SU-DHL-6 (cell line): Measurements from ENCODE around the gene MT1A.

Source experiments
- CTCF ChIP-seq: fragments of 200-600 bp; sonication (generic); IDR thresholded peaks from one replicate; pipeline ENCODE4 v1.5.1; 2017; ENCODE audit warnings: antibody characterized with exemption, mild to moderate bottlenecking, low read length, moderate library complexity; ENCODE audit not compliant: insufficient read depth, poor library complexity, severe bottlenecking
- EZH2phosphoT487 ChIP-seq: fragments of 200-600 bp; sonication (generic), shearing (Covaris generic); conservative IDR thresholded peaks from 2 replicates; pipeline ENCODE4 v1.6.1; 2018; ENCODE audit warnings: mild to moderate bottlenecking, antibody characterized with exemption, low read length, moderate library complexity, mixed read lengths

- TF ChIP-seq CTCF (no peak), EZH2phosphoT487 (no peak)
Observed at GRCh38 chr16:56651586-56651985, 13.1 kb downstream of the MT1A start, which contains the start of gene MT1B.
